Loucy (cell line): ENCODE measurements around the gene PALLD.

Experiments used
- EZH2phosphoT487 ChIP-seq: fragments of 200-600 bp; IDR thresholded peaks from 2 replicates; pipeline ENCODE4 v1.6.1; 2018; ENCODE audit warnings: antibody characterized with exemption, mild to moderate bottlenecking, moderate library complexity, borderline replicate concordance
- TF ChIP-seq, protein P1 (sequence below): fragments of 200-600 bp; sonication (generic); conservative IDR thresholded peaks from 2 replicates; pipeline ENCODE4 v1.5.1; 2014; ENCODE audit warnings: mild to moderate bottlenecking, antibody characterized with exemption, low read length

DNA sequence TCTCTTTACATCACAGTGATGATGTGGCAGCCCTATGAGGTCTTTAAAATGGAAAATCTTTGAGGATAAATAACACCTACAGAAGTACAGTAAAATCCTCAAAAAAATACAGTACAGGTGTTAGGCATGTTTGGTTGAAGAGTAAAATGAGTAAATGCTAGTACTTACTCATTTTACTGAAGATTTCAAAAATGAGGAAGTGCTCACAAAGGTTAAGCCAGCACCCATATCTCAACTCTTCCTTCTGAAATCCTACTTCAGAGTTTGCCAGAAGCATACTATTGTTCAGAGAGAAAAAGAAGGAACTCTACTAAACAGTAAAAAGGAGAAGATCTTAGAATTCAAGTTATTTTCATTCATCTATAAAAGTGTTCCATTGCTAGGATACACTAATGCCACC, 382.3 kb downstream of the PALLD start:
- TF ChIP-seq, protein P1, sequence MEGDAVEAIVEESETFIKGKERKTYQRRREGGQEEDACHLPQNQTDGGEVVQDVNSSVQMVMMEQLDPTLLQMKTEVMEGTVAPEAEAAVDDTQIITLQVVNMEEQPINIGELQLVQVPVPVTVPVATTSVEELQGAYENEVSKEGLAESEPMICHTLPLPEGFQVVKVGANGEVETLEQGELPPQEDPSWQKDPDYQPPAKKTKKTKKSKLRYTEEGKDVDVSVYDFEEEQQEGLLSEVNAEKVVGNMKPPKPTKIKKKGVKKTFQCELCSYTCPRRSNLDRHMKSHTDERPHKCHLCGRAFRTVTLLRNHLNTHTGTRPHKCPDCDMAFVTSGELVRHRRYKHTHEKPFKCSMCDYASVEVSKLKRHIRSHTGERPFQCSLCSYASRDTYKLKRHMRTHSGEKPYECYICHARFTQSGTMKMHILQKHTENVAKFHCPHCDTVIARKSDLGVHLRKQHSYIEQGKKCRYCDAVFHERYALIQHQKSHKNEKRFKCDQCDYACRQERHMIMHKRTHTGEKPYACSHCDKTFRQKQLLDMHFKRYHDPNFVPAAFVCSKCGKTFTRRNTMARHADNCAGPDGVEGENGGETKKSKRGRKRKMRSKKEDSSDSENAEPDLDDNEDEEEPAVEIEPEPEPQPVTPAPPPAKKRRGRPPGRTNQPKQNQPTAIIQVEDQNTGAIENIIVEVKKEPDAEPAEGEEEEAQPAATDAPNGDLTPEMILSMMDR = no peak
- no peak for TF ChIP-seq EZH2phosphoT487
